Measurements from ENCODE around the gene GUF1. TPM values are rescaled to one million over a fixed set of nuclear protein-coding genes. Genes with fewer than 3 reads are reported as not detected.

GUF1 gene, protein sequence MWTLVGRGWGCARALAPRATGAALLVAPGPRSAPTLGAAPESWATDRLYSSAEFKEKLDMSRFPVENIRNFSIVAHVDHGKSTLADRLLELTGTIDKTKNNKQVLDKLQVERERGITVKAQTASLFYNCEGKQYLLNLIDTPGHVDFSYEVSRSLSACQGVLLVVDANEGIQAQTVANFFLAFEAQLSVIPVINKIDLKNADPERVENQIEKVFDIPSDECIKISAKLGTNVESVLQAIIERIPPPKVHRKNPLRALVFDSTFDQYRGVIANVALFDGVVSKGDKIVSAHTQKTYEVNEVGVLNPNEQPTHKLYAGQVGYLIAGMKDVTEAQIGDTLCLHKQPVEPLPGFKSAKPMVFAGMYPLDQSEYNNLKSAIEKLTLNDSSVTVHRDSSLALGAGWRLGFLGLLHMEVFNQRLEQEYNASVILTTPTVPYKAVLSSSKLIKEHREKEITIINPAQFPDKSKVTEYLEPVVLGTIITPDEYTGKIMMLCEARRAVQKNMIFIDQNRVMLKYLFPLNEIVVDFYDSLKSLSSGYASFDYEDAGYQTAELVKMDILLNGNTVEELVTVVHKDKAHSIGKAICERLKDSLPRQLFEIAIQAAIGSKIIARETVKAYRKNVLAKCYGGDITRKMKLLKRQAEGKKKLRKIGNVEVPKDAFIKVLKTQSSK
- total RNA-seq = 12.0 and 16.7 TPM in 2 replicates

DNA sequence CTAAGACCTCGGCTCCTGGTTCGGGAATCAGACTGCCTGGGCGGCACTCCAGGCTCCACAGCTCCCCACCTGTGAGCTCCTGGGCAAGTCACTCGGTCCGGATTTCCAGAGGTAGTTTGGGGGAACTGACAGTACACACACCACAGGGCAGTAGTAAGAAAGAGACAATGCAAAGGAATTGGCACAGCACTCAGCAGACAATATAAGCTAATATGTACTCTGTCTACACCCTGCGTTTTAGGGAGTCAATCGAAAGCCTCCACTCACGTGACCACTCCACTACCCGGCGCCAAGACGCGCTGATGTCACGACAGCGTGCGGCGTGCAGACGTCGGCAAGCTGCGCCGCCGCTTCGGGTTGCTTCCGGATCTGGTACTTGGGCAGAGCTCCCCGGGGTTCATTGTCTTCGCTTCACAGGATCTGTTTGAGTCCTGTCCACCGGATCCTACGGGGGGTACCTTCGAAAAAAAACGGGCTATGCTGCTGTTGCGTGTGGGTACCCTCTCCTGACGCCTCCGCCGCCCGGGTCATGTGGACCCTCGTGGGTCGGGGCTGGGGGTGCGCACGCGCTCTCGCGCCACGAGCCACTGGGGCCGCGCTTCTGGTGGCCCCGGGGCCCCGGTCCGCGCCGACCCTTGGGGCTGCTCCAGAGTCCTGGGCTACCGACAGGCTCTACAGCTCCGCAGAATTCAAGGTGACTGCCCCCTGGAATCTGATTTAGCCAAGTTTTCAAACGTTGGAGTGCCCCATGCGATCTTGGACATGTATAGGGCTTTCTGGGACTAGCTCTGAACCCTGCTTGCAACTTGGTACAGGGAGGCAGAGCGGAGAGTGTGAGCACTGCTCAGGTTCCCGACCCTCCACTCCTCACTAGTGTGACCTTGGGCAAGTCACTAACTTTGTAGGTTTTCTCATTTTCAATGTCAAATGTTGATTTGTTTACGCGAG is at the start of gene GUF1:
TSS of gene GUF1 (plus strand) at position 327 of the 948 bp plus-strand sequence. CDS start at position 530, 203 bp downstream.

DNA sequence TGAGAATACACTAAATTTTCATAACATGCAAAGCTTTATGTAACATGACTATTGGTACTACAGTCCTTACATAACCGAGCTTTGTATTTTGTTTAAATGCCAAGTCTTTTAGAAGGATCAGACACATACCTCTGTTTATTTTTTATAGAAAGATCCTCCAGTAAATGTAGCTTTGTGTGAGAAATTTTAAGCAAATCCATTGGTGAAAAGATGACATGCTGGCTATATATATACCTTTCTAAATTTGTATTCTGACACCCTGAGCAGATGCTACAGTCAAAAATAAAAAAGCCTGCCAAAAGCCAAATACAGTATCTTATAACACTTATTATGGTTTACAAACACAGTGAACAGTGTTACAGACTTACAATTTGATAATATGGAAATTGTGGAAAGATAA is 26.8 kb upstream of the GUF1 start, which contains the start of gene YIPF7:
TSS of gene YIPF7 (minus strand) at position 201 of the 400 bp plus-strand sequence. CDS start 1,525 bp downstream, outside the sequence.

DNA sequence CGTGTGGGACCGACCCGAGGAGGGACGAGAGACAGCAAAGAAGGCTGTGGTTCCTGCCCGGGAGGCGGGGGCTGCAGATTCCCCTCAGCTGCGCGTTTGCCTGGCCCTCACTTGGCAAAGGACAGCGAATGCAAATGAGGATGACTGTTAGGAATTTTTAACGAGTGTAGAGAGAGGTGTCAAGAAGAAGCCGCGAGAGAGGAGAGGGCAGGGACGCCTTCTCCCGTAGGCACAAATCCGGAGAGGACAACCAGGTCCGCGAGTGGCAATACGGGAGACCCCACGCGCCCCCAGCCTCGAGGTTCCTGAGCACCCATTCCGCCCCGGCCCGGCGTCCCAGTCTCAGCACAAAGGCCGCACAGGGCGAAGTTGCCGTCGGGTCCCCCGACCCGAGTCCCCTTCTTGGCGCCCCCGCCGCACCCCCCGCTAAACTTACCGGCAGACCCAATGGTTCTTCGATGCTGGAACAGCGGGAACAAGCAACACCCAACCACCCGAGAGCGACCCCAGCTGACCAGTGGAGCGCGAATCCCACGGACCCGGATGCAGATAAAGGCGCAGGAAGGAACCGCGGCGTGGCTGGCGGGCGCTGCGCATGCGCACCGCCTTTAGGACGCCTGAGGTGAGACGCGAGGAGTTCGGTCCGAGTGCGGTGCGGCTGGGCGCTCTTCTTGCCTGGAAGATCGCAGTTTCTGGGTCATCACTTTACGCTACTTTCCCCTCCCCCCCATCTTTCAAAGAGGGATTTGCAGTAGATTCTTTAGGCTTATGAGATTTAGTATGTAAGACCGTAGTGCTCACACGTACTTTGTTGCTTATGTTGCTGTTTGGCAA is 48.0 kb downstream of the GUF1 start, which contains the start of gene GNPDA2:
TSS of gene GNPDA2 (minus strand) at position 519 of the 834 bp plus-strand sequence. CDS start 4,349 bp downstream, outside the sequence.

Other genes with a start within 250 kb of the GUF1 start
- gene KCTD8, start 229.6 kb upstream of the GUF1 start, total RNA-seq = not detected in 2 replicates
- gene YIPF7, start 26.8 kb upstream of the GUF1 start, total RNA-seq = not detected in 2 replicates
- 22.4 and 25.8 TPM in 2 replicates for gene GNPDA2, start 48.1 kb downstream of the GUF1 start, total RNA-seq